H9 (cell line): ENCODE data around the gene INPP5A. TPM values are rescaled to one million over a fixed set of nuclear protein-coding genes. Genes with fewer than 3 reads are reported as not detected.

Source experiments
- DNase-seq: peaks from one replicate; pipeline ENCODE4 v3.0.0-alpha.2; 2017
- H2AFZ ChIP-seq: one replicate; pipeline ENCODE4 v1.6.1; 2013; ENCODE audit warnings: mild to moderate bottlenecking, low read length, control low read depth, moderate library complexity
- H2AK5ac ChIP-seq: 2 replicates; pipeline ENCODE4 v1.6.1; 2013; ENCODE audit warnings: low read length, control low read depth, mixed read lengths; ENCODE audit not compliant: insufficient read length
- H2BK120ac ChIP-seq: one replicate; pipeline ENCODE4 v1.6.1; 2013; ENCODE audit warnings: low read depth, mild to moderate bottlenecking, low read length, control low read depth, inconsistent platforms; ENCODE audit not compliant: poor library complexity, severe bottlenecking
- H2BK12ac ChIP-seq: 2 replicates; pipeline ENCODE4 v1.6.1; 2013; ENCODE audit warnings: low read length, control low read depth, mixed read lengths, low read depth; ENCODE audit not compliant: insufficient read length
- H2BK15ac ChIP-seq: 2 replicates; pipeline ENCODE4 v1.6.1; 2013; ENCODE audit warnings: low read depth, low read length, control low read depth
- H2BK20ac ChIP-seq: one replicate; pipeline ENCODE4 v1.6.1; 2013; ENCODE audit warnings: low read depth, mild to moderate bottlenecking, low read length, control low read depth, inconsistent platforms; ENCODE audit not compliant: poor library complexity, severe bottlenecking
- H2BK5ac ChIP-seq: 2 replicates; pipeline ENCODE4 v1.6.1; 2013; ENCODE audit warnings: low read length, control low read depth, mixed read lengths; ENCODE audit not compliant: insufficient read length
- H3K14ac ChIP-seq: 2 replicates; pipeline ENCODE4 v1.6.1; 2013; ENCODE audit warnings: low read length, control low read depth; ENCODE audit not compliant: insufficient read depth
- H3K18ac ChIP-seq: 2 replicates; pipeline ENCODE4 v1.6.1; 2013; ENCODE audit warnings: low read depth, mild to moderate bottlenecking, mixed read lengths, low read length, control low read depth; ENCODE audit not compliant: insufficient read length
- H3K23ac ChIP-seq: 2 replicates; pipeline ENCODE4 v1.6.1; 2013; ENCODE audit warnings: low read length, control low read depth, mixed read lengths, low read depth; ENCODE audit not compliant: insufficient read length
- H3K23me2 ChIP-seq: 2 replicates; pipeline ENCODE4 v1.6.1; 2013; ENCODE audit warnings: low read depth, mild to moderate bottlenecking, mixed read lengths, low read length, control low read depth; ENCODE audit not compliant: insufficient read length, poor library complexity, severe bottlenecking
- H3K27ac ChIP-seq: 2 replicates; pipeline ENCODE4 v1.5.1; 2013; ENCODE audit warnings: low read length, control low read depth, mixed read lengths, low read depth; ENCODE audit not compliant: insufficient read length
- H3K27me3 ChIP-seq: 2 replicates; pipeline ENCODE4 v1.6.1; 2013; ENCODE audit warnings: low read length, control low read depth, inconsistent platforms; ENCODE audit not compliant: insufficient read depth
- H3K4ac ChIP-seq: 2 replicates; pipeline ENCODE4 v1.6.1; 2013; ENCODE audit warnings: low read depth, mild to moderate bottlenecking, control low read depth, inconsistent platforms, low read length, moderate library complexity
- H3K4me1 ChIP-seq: 2 replicates; pipeline ENCODE4 v1.6.1; 2013; ENCODE audit warnings: low read length, control low read depth, inconsistent platforms; ENCODE audit not compliant: insufficient read depth
- H3K4me2 ChIP-seq: 2 replicates; pipeline ENCODE4 v1.6.1; 2013; ENCODE audit warnings: low read length, control low read depth, mixed read lengths; ENCODE audit not compliant: insufficient read length, insufficient read depth
- H3K56ac ChIP-seq: 2 replicates; pipeline ENCODE4 v1.6.1; 2013; ENCODE audit warnings: low read depth, mild to moderate bottlenecking, mixed read lengths, low read length, control low read depth; ENCODE audit not compliant: insufficient read length
- H3K79me1 ChIP-seq: 2 replicates; pipeline ENCODE4 v1.6.1; 2013; ENCODE audit warnings: low read depth, mild to moderate bottlenecking, moderate library complexity, low read length, control low read depth, inconsistent platforms; ENCODE audit not compliant: insufficient read depth, poor library complexity, severe bottlenecking
- H3K79me2 ChIP-seq: 2 replicates; pipeline ENCODE4 v1.6.1; 2013; ENCODE audit warnings: low read length, control low read depth, inconsistent platforms; ENCODE audit not compliant: insufficient read depth
- H3K9ac ChIP-seq: 2 replicates; pipeline ENCODE4 v1.6.1; 2013; ENCODE audit warnings: low read length, control low read depth, mixed read lengths; ENCODE audit not compliant: insufficient read length; ENCODE audit errors: extremely low read depth
- H3K9me3 ChIP-seq: one replicate; pipeline ENCODE4 v1.6.1; 2013; ENCODE audit warnings: low read depth, low read length, inconsistent platforms; ENCODE audit not compliant: control insufficient read depth
- H3T11ph ChIP-seq: one replicate; pipeline ENCODE4 v1.6.1; 2013; ENCODE audit warnings: mild to moderate bottlenecking, low read length, control low read depth, inconsistent platforms
- H4K20me1 ChIP-seq: one replicate; pipeline ENCODE4 v1.6.1; 2013; ENCODE audit not compliant: control insufficient read depth, insufficient read length, insufficient read depth
- H4K5ac ChIP-seq: 2 replicates; pipeline ENCODE4 v1.6.1; 2013; ENCODE audit warnings: low read depth, mild to moderate bottlenecking, mixed read lengths, low read length, control low read depth; ENCODE audit not compliant: insufficient read length
- H4K8ac ChIP-seq: replicated peaks from 2 replicates; pipeline ENCODE4 v1.6.1; 2013; ENCODE audit warnings: low read length, control low read depth, mixed read lengths, low read depth; ENCODE audit not compliant: insufficient read length
- H4K91ac ChIP-seq: 2 replicates; pipeline ENCODE4 v1.6.1; 2013; ENCODE audit warnings: low read depth, mild to moderate bottlenecking, moderate library complexity, mixed read lengths, low read length, control low read depth; ENCODE audit not compliant: insufficient read length
- H3K27ac Mint-ChIP-seq, 3 experiments: 2 replicates in 2 of 3; 3 replicates in 1 of 3; pipeline ENCODE4 v1.8.0; 2020 to 2021; ENCODE audit warnings: mixed read lengths in 3 of 3, mild to moderate bottlenecking in 1 of 3, moderate library complexity in 1 of 3
- H3K27me3 Mint-ChIP-seq: 2 replicates; pipeline ENCODE4 v1.8.0; 2021; ENCODE audit warnings: low read depth, mild to moderate bottlenecking, moderate library complexity, mixed read lengths
- H3K36me3 Mint-ChIP-seq, 3 experiments: 2 replicates in 2 of 3; 3 replicates in 1 of 3; pipeline ENCODE4 v1.8.0; 2020 to 2021; ENCODE audit warnings: low read depth in 3 of 3, mixed read lengths in 3 of 3; ENCODE audit not compliant: insufficient read depth in 1 of 3
- H3K4me1 Mint-ChIP-seq, 2 experiments: 2 replicates each; pipeline ENCODE4 v1.8.0; 2020; ENCODE audit warnings: mixed read lengths in 2 of 2
- H3K4me3 Mint-ChIP-seq, 2 experiments: 2 replicates in 1 of 2; 3 replicates in 1 of 2; pipeline ENCODE4 v1.8.0; 2020 to 2021; ENCODE audit warnings: mild to moderate bottlenecking in 2 of 2, mixed read lengths in 2 of 2, moderate library complexity in 1 of 2
- H3K9me3 Mint-ChIP-seq, 2 experiments: 2 replicates in 1 of 2; 3 replicates in 1 of 2; pipeline ENCODE4 v1.8.0; 2020; ENCODE audit warnings: mild to moderate bottlenecking in 2 of 2, mixed read lengths in 2 of 2, moderate library complexity in 1 of 2
- CTCF ChIP-seq: fragments of 200-600 bp; sonication (generic); conservative IDR thresholded peaks from 3 replicates; pipeline ENCODE4 v1.8.0; 2021; ENCODE audit warnings: antibody characterized with exemption, mild to moderate bottlenecking
- WGBS: extraction: QIAGEN DNeasy Blood & Tissue Kit; methylation state at CpG from one replicate; pipeline ENCODE4 v1.1.7; 2013; ENCODE audit warnings: missing lambda C conversion rate, low lambda C conversion rate, mixed read lengths; ENCODE audit not compliant: insufficient read length; ENCODE audit errors: extremely low coverage; 5-methylcytosine and 5-hydroxymethylcytosine counted together
- total RNA-seq: library from RNA; stranded (reverse); gene quantifications from 2 replicates; pipeline ENCODE4 v1.2.1, GENCODE V29; 2021

The INPP5A gene
- total RNA-seq, 1 experiment from 2014 or later: 17.7 TPM

GRCh38 chr10:132674311-132674710, 136.7 kb downstream of the INPP5A start:
- no peak overlapping the region for H4K5ac ChIP-seq
- no peak overlapping the region for H2BK120ac ChIP-seq
- H4K8ac ChIP-seq: no peak overlapping the region
- no peaks in the 10 kb centered on the region for H3K9me3 ChIP-seq
- H2BK12ac ChIP-seq: no peak overlapping the region
- H3K56ac ChIP-seq: no peak overlapping the region
- Mint-ChIP-seq H3K27ac (no peak overlapping the region), H3K9me3 (peaks cover 5 to 7% of the 10 kb centered on the region in 2 experiments; a peak in 2 of 5 replicates), H3K36me3 (peaks cover 0 to 9% (median 7%) of the 10 kb centered on the region in 3 experiments; a peak in 4 of 7 replicates), H3K4me1 (peaks cover 3 to 6% of the 10 kb centered on the region in 2 experiments; a peak in 2 of 4 replicates), H3K4me3 (no peak overlapping the region), H3K27me3 (no peaks in the 10 kb centered on the region; the same call in none of the 2 replicates)
- no peak overlapping the region for H3K18ac ChIP-seq
- no peak overlapping the region for H3K23ac ChIP-seq
- no peak overlapping the region for H2BK15ac ChIP-seq
- no peak overlapping the region for H2BK5ac ChIP-seq
- H3K4me1 ChIP-seq: no peaks in the 10 kb centered on the region
- H2AFZ ChIP-seq: no peak overlapping the region
- H4K91ac ChIP-seq: no peak overlapping the region
- no peak overlapping the region for H3K4me2 ChIP-seq
- no peaks in the 10 kb centered on the region for H3K27me3 ChIP-seq
- no peaks in the 10 kb centered on the region for H3K23me2 ChIP-seq
- no CpG with 5 or more reads among the region's 9 CpGs for WGBS
- TF ChIP-seq CTCF: no peak
- no peak overlapping the region for H3T11ph ChIP-seq
- no peaks in the 10 kb centered on the region for H3K79me2 ChIP-seq
- H2BK20ac ChIP-seq: no peak overlapping the region
- H3K27ac ChIP-seq: no peak overlapping the region
- no peaks in the 10 kb centered on the region for H4K20me1 ChIP-seq
- no peak overlapping the region for H2AK5ac ChIP-seq
- no peak overlapping the region for H3K4ac ChIP-seq
- no peak overlapping the region for H3K14ac ChIP-seq
- DNase-seq: peak; percentile 3
- no peaks in the 10 kb centered on the region for H3K79me1 ChIP-seq
- H3K9ac ChIP-seq: no peak overlapping the region
